Fibroblast of mammary gland (primary cell): ENCODE measurements around the gene PDE7B.
A peak's percentile ranks its signal among the peaks of the same experiment; 100 is the strongest.

ENCODE experiments used
- DNase-seq: peaks from one replicate; pipeline ENCODE4 v3.0.0-alpha.2; 2010; ENCODE audit warnings: low read depth
- H3K4me3 ChIP-seq: 2 replicates; pipeline ENCODE4 v1.5.1; 2011; ENCODE audit warnings: low read depth, mild to moderate bottlenecking, low read length, moderate library complexity; ENCODE audit not compliant: control insufficient read depth
- CTCF ChIP-seq: conservative IDR thresholded peaks from 2 replicates; pipeline ENCODE4 v1.5.1; 2011; ENCODE audit warnings: low read depth, low read length, inconsistent platforms; ENCODE audit not compliant: control insufficient read depth, insufficient read depth

PDE7B gene

GRCh38 chr6:135890876-135891275 is 39.4 kb downstream of the PDE7B start:
- H3K4me3 ChIP-seq, result no peak overlapping the region
- no peak for TF ChIP-seq CTCF
- DNase-seq, result no peak

GRCh38 chr6:135891710-135892109 is 40.2 kb downstream of the PDE7B start:
- no peak for TF ChIP-seq CTCF
- no peak overlapping the region for H3K4me3 ChIP-seq
- no peak for DNase-seq

- TF ChIP-seq CTCF, result no peak
- no peak overlapping the region for H3K4me3 ChIP-seq
- DNase-seq, result no peak
Measured at GRCh38 chr6:135895231-135895911, 43.9 kb downstream of the PDE7B start.

- H3K4me3 ChIP-seq, result no peak overlapping the region
- DNase-seq, result no peak
- no peak for TF ChIP-seq CTCF
Measured at GRCh38 chr6:135897087-135897486, 45.6 kb downstream of the PDE7B start.

- H3K4me3 ChIP-seq, result no peak overlapping the region
- TF ChIP-seq CTCF, result no peak
- DNase-seq, result peak; percentile 98
Measured at GRCh38 chr6:135901774-135902524, 50.4 kb downstream of the PDE7B start.

GRCh38 chr6:135902756-135903331 is 51.3 kb downstream of the PDE7B start:
- DNase-seq, result peak; percentile 49
- no peak for TF ChIP-seq CTCF
- no peak overlapping the region for H3K4me3 ChIP-seq
